T-helper 1 cell treated with Interleukin-12 subunit alpha and Interleukin-12 subunit beta and Interleukin-4 antibody, amounts not matched to agents 30 ng/mL and 1 ng/mL, for 36 hours (primary cell): ENCODE data around the gene PPM1L. TPM values are rescaled to one million over a fixed set of nuclear protein-coding genes. Genes with fewer than 3 reads are reported as not detected.

Source experiments
- intact Hi-C: fragments of 100-400 bp; cut with micrococcal nuclease; formaldehyde crosslinking; loops from one replicate; pipeline ENCODE4 v1.15.1; 2024
- total RNA-seq: library from RNA; stranded (reverse); gene quantifications from 2 replicates; pipeline ENCODE4 v1.2.3, GENCODE V29; 2022

Gene PPM1L
- total RNA-seq, 1 donor from 2014 or later: 6.3 TPM

DNA sequence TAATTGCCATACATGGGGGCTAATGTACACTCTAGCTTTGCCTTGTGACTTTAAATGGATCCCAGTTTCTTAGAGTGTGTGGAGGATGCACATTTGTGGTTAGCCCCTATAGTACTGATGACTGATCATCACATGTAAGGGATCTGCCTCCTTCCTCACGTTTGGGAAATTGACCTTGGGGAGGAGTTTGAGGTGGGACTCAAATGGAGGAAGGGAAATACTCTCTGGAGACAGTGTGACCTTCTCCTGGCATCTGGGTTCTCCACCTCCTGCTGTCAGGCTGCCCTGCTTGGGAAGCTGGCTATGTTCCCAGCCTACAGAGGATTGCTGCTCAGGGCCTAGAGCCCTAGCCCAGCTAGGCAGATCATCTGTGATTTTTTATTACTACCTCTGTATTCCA lies 48.7 kb downstream of the PPM1L start:
- intact Hi-C loops: loop anchor here (5.0 kb wide), 1 partner anchor 777 kb away; no protein-coding TSS in a partner anchor

DNA sequence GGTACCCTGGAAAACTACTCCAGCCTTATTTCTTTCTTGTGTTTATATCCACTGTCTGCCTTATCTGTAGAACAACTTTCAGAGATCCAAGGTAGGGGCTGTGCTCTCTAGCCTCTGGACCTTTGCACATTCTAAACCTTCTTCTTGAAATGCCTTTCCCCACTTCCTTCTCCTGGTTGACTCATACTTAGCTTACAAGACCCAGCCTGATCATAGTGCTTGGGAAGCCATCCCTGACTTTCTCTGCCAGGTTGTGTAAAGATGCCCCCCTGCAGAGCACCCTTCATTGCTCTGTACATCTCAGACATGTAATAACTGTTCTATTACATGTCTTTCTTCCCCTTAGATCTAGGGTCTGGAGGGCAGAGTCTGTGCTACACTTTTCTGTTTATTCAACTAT lies 50.1 kb downstream of the PPM1L start:
- intact Hi-C loops: no loop called here

DNA sequence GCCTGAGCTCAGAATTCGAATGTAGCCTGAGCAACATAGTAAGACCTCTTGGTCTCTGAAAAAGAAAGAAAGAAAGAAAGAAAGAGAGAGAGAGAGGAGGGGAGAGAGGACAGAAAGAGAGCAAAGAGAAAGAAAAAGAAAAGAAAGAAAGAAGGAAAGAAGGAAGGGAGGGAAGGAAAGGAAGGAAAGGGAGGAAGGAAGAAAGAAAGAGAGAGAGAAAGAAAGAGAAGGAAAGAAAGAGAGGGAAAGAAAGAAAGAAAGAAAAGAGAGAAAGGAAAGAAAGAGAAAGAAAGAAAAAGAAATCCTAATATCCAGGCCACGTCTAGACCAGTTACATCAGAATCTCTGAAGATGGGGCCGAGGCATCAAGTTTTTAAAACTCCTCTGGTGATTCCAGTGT lies 50.7 kb downstream of the PPM1L start:
- intact Hi-C loops: no loop called here

DNA sequence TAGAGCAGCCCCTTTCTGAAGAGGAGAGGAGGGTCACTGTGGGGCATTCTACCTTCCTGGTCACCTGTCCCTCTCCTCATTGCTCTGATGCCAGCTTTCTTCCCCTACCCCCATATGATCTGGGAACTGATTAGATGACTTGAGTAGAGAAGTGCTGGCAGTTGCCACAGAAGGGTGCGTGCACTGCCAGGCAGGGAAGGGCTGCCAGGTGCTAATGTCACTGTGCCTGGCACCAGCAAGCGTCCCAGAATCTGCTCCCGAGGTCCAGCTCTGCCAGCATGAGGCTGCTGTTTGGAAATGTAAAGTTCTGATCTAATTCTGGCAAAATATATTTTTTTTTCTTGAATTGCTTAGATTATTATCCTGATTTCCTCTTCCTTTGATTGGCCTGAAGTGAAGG lies 52.8 kb downstream of the PPM1L start:
- intact Hi-C loops: no loop called here

DNA sequence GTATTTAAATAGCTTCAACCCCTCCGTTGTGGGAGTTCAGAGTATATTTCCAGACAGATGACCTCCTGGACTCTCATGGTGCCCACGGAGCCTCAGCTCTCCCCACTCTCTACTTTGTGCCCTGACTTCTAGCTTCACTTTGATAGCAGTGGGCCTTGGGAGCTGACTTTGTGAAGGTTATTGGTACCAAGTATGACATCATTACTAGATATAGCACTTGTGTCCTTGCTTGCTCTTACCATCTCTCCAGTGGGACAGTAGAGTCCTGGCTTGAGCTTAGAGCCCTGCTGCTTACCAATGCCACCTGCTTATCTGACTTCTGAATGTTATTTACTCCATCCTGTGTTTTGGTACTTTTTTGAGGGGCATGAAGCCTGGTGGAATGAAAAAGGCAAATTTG lies 53.4 kb downstream of the PPM1L start:
- intact Hi-C loops: no loop called here

DNA sequence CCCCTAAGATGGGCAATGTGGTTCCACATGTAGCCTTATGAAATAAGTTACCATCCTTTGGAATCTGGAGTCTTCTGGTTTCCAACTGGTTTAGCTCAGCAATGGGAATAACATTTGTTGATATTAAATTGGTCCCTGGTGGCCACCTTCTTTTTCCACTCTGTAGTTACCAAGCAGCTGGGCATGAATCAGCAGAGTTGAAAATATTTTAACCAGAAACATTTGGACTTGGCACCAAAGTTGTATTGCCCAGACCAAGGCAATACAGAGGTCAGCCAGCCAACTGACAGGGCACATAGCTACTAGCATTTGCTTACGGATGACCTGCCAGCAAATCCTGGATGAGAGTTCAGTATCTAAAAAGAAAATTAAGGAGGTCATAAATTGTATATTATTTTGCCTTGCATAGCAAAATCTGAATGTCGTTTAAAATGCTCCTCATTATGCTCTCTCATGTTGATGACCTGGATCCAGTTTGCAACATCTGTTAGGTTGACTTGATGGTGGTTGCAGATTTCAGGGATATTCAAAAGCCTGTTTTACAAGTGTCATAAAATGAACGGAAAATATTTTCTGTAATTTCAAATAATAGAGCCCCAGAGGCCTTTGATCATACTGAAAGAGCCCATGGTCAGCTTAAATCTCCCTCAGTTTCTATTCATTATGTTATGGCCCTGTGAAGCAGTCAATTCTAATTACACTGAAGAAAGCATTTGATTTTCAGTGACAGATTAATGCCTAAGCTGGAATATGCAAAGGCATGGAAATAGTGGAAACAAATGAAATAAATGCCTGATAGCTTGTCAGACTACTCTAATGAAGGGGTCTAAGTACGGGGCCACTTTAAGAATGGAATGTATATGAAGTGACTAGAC lies 54.6 kb downstream of the PPM1L start:
- intact Hi-C loops: no loop called here

DNA sequence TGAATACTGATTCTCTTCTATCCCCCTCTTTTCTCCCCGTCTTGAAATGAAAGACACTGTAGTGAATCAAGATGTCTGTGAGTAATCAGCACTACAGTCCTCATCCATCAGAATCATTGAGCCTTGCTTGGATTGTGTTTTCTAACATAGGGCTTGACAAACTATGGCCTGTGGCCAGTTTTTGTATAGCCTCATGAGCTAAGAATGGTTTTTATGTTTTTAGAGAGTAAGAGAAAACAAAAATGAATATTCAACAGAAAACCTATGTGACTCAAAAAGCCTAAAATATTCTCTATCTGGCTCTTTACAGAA lies 55.2 kb downstream of the PPM1L start:
- intact Hi-C loops: no loop called here

DNA sequence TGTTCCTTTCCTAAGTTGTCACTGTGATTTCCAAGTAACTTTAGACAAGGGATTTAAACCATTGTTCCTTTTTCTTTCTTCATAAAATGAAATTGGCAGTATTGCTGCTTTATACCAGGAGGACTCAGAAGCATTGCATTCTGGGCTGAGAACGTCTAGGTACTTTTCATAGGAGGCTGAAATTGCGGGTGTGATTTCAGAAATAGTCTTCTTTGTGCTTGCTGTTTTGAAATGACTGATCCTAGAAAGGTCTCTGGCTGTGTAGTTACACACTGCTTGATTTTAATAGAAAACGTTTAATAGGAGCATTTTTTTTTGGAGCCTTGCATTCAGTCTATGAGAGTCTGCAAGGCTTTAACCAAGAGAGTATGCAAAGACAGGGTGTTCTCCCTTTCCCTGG lies 56.3 kb downstream of the PPM1L start:
- intact Hi-C loops: no loop called here

DNA sequence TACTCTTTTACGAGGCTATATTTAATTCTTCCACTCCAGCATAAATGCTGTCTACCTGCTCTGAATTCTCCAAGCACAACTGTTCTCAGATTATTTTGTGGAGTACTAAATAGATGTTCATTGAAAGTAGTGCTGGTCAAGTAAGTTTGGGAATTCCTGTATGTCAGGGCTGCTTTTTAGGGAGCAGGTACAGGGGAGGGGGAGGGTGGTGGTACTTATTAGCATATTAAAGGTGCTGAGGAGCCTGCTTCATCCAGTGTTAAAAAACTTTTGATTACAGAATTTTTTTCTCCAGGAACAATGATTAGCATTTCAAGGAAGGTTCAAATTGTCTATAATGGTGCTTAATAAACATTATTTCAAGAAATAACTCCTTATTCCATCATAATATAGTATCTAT lies 59.2 kb downstream of the PPM1L start:
- intact Hi-C loops: no loop called here

DNA sequence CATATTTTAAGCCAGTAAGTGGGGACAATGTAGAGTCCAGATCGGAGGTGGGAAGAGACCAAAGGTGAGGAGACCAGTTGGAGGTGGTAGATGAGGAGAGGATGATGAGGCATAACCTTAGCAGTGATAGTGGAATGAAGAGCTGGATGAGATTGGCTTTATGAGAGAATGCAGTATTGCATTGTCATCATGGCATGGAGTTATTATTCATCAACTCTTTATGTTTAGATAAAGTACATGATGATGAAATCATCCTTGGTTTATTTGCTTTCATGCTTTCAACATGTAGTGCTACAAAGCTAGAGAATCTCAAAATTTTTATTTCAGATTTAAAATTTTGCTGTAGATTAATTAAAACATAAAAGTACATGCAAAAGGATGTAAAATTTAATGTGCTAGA lies 64.0 kb downstream of the PPM1L start:
- intact Hi-C loops: no loop called here

DNA sequence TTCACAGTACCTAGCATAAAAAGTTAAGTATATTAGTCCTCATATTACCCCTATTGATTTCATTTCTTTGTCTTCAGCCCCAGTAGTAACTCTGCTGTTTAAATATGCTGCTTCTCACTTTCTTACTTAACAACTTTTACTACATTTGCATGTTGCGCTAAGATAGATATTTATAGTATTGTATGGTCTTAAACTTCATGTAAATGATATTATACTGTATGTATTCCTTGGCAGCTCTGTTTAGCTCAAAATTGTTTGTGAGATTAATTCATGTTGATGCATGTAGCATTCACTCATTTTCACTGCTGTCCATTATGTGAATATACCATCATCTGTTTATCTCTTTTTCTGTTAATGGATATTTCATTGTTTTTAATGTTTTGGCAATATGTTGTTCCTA lies 64.4 kb downstream of the PPM1L start:
- intact Hi-C loops: no loop called here

DNA sequence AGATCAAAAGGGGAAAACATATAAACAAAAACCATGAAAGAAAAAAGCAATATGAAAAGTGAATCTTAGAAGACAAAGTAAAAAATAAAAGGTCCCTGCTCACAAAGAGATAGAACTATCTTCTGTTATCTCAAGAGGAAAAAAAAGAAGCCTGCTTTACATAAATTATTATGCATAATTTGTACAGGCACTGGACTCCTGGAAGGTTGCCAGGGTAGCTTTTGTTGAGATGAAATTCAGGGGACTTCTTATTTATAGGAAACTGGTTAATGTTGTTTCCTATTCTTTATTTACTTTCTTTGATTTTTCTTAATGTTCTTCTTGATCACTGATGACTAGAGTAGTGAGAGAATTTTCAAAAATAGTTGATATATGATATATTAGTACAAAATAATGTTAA lies 66.9 kb downstream of the PPM1L start:
- intact Hi-C loops: no loop called here

DNA sequence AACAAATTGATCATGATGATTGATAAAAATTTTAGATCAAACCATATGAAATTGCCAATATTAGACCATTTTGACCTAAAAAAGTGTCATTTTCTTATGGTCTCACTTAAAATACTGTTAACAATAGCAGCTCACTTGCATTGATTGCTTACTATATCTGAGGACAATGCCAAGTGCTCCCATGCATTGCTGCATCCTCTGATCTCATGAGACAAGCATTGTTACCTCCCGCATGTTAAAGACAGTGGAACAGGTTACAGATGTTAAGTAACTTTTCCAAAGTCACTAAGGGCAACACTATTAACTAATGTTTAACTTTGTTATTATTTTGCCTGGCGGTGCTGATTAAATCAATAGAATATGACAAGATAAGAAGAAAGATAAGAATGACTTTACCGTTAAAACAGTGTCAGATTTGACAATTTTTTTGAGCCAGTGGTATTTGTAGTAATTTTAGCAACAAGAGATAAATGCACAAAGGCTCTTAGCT lies 69.3 kb downstream of the PPM1L start:
- intact Hi-C loops: no loop called here

DNA sequence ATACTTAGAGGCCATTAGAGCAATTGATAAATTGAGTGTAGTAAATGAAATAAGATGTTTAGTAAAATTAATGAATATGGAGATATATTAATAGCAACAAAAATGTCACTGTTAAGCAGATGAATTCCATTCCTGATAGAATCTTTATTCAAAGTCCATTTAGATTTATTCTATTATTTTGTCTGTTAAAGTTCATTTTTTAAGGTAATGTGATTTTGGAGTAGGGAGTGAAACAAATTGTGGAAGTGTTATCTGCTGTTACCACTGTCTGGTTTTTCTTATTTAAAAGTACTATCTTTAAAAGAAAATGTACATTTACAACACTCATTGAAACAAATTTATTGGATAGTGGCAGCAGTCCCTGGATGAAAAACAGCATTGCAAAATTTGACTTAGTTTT lies 70.4 kb downstream of the PPM1L start:
- intact Hi-C loops: no loop called here

DNA sequence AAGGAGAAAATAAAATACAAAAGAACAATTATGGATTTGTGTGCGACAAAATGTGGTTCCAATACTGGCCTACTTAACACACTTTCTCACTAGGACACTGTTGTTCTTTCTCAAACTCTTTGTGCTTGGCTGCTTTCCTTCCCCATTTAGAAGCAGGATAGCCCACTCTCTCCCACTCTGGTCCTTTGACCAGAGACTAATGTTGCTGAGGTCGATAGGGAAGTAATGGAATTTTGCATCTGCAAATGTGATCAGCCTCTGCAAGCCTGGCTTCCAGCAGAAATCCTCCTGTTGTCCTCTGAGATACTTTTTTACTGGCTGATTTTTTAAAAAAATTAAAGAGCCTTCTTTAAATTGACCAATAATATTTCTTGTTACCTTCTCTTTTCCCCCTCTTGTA lies 71.0 kb downstream of the PPM1L start:
- intact Hi-C loops: no loop called here

DNA sequence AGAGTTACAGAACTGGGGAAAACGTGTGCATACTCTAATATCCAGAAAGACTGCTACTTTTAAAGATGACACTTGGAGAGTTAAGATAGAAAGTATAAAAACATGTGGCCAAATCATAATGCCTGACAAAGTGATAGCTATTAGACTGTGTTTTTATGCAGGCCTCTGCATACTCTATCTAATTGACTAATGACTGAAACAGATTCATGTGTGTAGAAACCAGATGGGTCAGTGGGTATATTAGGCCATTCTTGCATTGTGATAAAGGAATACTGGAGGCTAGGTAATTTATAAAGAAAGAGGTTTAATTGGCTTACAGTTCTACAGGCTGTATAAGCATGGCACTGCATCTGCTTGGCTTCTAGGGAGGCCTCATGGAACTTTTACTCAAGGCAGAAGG lies 71.5 kb downstream of the PPM1L start:
- intact Hi-C loops: no loop called here

DNA sequence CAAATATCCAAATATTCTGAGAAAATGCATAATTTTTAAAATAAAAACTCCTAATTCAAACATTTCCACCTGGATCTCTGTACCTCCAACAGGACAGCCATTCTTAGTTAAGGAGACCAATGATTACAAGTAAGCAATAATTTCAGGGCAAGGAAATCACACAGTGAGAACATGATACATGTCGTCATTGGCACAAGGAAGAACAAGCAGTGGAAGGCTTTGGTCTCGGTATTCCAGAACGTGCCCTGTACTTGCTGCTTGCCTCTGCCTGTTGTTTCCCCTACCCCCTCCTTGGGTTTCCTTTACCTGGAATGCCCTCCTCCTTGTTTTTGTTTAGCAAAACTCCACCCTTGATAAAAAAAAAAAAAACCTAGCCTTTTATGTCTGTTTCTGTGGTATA lies 72.8 kb downstream of the PPM1L start:
- intact Hi-C loops: no loop called here

DNA sequence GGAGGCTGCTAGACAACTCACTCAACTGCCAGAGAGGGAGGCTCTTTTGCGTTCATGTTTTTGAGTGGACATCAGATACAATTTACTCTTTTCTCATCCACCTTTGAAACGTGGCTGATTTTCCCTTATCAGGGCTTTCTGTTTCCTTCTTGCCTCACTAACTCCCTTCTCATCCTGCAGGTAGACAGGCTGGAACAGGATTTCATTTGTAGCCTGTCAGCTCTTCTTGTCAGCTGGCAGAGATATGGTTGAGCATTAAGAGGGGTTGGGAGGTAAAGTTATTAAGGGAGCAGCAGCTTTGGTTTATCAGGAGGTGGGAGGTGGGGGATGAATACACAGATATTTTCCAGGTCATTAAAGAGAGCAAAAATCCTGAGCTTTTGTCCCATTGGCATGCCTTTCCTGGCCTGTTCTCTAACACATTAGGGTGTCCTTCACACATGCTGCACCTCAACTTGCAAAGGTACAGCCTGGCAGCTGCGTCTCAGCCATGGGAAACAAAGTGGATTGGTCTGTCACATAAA lies 73.5 kb downstream of the PPM1L start:
- intact Hi-C loops: no loop called here

DNA sequence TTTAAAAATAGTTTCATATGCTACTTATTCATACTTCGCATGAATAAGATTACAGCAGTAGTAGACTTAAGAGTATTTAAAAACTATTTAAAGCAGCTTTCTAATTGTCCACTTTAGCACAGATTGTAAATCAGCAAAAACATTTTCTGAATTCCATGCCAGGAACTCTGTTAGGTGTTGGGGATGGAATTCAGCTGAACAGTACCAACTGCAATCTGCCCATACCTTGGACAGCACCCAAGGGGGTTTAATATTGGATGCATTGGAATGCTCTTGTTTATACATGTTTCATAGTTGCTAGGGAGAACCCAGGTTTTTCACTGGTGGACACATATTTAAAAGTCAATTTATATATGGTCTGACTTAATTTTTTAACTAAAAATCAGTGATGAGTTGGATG lies 74.8 kb downstream of the PPM1L start:
- intact Hi-C loops: no loop called here

DNA sequence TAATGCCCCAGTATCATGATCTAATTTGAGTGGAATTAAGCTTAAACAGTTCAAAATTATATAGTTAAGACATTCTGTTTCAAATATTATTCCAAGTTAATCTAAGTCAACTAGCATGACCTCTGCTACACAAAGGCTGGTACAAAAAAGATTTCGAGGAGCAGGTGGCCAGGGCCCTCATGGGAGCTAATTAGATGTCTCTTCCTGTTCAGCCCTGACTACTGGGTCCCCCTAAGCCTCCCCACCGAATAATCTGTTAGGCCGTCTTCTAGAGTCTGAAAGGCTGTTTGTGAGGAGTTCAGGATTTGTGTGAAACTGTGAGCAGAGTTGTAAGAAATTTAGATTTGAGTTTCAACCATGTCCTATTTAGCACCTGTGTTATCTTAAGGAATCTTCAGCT lies 75.4 kb downstream of the PPM1L start:
- intact Hi-C loops: no loop called here

DNA sequence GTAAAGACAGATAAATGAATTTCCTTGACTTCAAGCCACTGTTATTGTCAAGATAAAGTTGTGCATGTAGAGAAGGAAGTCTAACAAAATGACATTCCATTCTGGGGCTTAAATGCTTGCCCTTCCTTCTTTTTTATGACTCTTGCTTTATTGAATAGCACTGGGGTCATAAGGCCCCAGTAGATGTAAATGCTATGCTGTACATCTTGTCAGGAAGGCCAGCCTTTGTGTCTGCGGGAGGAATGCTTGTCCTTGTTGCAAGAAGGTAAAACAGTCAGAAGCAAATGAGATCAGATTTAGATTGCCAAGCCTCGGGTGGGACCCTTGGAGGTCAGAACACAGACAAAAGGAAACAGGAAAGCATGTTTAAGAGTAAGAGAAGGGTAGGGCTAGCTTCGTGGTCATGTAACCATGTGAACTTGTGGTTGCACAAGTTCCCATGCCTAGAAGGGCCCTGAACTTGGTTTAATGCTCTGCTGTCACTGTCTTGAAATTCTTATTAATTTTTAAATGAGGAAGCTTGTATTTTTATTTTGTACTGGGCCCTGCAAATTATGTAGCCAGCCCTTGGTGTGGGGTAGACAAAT lies 81.5 kb downstream of the PPM1L start:
- intact Hi-C loops: no loop called here

DNA sequence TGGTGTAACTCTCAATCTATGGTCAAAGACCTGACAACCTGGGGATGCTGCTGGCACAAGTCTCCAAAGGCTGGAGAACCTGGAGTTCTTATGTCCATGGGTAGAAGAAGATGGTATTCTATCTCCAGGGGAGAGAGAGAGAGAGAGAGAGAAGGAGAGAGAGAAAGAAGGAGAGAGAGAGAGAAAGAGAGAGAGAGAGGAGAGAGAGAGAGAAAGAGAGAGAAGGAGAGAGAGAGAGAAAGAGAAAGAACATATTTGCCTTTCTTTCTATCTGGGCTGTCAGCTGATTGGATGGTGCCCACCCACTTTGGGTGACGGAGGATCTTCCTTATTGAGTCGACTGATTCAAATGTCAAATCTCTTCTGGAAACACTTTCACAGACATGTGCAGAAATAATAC lies 84.6 kb downstream of the PPM1L start:
- intact Hi-C loops: no loop called here

DNA sequence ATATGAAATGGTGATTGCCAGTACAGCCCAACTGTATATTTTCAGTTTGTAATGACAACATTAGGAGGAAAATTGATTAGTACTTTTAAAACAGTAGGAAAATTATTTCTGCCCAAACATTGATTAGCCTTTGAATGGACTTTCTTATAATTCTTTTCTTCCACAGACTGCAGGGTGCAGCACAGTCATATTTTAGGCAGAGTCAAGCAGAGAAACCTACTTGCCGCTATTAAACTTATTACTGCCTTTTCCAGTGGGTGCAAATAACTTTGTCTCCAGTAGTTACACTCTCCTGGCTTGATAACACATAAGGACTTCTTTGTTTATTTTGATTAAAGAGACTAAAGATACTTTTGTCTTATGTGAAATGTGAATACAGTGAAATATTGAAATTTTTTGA lies 85.4 kb downstream of the PPM1L start:
- intact Hi-C loops: no loop called here
